Neutrophil (primary cell): ENCODE measurements around the gene TNNT3.

Experiments
- H3K27ac ChIP-seq: fragments of 200-600 bp; sonication (generic); 2 replicates; pipeline ENCODE4 v1.5.1; 2016; ENCODE audit warnings: mild to moderate bottlenecking, moderate library complexity
- H3K27me3 ChIP-seq: fragments of 200-600 bp; sonication (generic); 2 replicates; pipeline ENCODE4 v1.6.0; 2016; ENCODE audit warnings: mild to moderate bottlenecking
- H3K36me3 ChIP-seq: fragments of 200-600 bp; sonication (generic); 2 replicates; pipeline ENCODE4 v1.5.1; 2017
- H3K4me1 ChIP-seq, 2 experiments: fragments of 200-600 bp in 1 of 2; sonication (generic) in 1 of 2; 1 replicate in 1 of 2; 2 replicates in 1 of 2; pipeline versions ENCODE4 v1.5.1 to v1.6.1; 2013 to 2016; ENCODE audit warnings: low read depth in 1 of 2, low read length in 1 of 2, mild to moderate bottlenecking in 1 of 2, moderate library complexity in 1 of 2; ENCODE audit not compliant: control insufficient read depth in 1 of 2, insufficient read depth in 1 of 2
- H3K4me3 ChIP-seq, 2 experiments: fragments of 200-600 bp in 1 of 2; sonication (generic) in 1 of 2; 1 replicate in 1 of 2; 2 replicates in 1 of 2; pipeline ENCODE4 v1.5.1; 2013 to 2016; ENCODE audit warnings: low read depth in 1 of 2, low read length in 1 of 2, mild to moderate bottlenecking in 1 of 2, moderate library complexity in 1 of 2
- H3K9me3 ChIP-seq: fragments of 200-600 bp; sonication (generic); 2 replicates; pipeline ENCODE4 v1.5.1; 2016
- CTCF ChIP-seq: fragments of 200-600 bp; sonication (generic); IDR thresholded peaks from 2 replicates; pipeline ENCODE4 v1.5.1; 2016; ENCODE audit warnings: antibody characterized with exemption

Gene TNNT3

DNA sequence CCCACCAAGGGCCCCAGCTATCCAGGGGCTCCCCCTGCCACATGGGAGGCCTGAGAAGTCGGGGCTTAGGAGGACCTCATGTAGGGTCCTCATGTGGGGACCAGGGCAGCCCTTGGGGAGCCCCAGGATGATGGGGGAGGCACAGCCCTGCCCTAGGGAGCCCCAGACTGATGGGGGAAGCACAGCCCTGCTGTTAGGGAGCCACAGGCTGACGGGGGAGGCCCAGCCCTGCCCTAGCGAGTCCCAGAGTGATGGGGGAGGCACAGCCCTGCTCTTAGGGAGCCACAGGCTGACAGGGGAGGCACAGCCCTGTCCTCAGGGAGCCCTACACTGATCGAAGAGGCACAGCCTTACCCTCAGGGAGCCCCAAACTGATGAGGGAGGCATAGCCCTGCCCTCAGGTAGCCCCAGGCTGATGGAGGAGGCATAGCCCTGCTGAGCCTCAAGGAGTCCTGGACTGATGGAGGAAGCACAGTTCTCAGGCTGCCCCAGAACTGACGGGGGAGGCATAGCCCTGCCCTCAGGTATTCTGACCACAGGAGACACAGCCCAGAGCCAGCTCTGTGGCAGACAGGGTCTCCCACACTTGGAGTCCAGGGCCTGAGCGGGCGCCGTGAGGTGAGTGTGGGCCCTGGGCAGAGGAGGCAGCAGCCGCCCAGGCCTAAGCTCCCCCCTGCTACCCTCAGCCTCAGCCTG is 38.6 kb upstream of the TNNT3 start:
- H3K4me3 ChIP-seq, result no peak overlapping the region
- no peaks in the 10 kb centered on the region for H3K9me3 ChIP-seq
- no peaks in the 10 kb centered on the region for H3K27me3 ChIP-seq
- TF ChIP-seq CTCF, result no peak
- peaks cover 45 to 65% of the 10 kb centered on the region in 2 experiments for H3K4me1 ChIP-seq
- peak overlapping the region; percentile 64 for H3K27ac ChIP-seq
- peaks cover 98% of the 10 kb centered on the region for H3K36me3 ChIP-seq

DNA sequence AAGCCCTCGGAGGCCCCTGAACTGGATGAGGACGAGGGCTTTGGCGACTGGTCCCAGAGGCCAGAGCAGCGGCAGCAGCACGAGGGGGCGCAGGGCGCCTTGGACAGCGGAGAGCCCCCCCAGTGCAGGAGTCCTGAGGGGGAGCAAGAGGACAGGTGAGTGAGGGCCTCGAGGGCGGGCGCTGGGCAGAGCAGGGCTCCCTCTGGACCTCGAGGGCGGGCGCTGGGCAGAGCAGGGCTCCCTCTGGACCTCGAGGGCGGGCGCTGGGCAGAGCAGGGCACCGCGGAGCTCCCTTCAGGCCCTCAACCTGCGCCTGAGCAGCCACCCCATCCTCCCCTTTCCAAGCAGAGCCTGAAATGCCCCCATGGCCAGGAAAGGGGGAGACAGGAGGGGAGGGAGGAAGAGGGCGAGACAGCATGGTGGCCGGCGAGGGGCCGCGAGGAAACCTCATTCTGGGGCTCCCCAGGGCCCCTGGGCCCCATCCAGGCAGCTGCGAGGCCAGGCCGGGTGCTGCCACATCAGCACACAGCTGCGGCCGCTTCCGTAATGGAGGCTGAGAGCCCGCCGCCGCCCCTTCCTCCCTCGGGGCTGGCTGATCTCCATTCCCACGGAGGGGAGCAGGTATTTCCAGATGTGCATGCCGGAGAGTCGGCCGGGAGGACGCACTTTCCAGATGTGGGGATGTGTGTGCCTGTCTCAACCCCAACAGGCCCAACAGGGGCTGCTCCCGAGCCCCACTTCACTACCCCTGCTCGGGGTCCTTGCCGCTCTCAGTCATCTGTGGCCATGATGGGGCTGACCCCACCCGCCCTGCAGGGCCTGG is 37.9 kb upstream of the TNNT3 start:
- H3K27ac ChIP-seq, result peak overlapping the region; percentile 64
- H3K27me3 ChIP-seq, result peaks cover 7% of the 10 kb centered on the region
- TF ChIP-seq CTCF, result no peak
- H3K4me1 ChIP-seq, result peaks cover 39 to 60% of the 10 kb centered on the region in 2 experiments
- no peak overlapping the region for H3K4me3 ChIP-seq
- H3K9me3 ChIP-seq, result no peaks in the 10 kb centered on the region
- peaks cover 98% of the 10 kb centered on the region for H3K36me3 ChIP-seq

DNA sequence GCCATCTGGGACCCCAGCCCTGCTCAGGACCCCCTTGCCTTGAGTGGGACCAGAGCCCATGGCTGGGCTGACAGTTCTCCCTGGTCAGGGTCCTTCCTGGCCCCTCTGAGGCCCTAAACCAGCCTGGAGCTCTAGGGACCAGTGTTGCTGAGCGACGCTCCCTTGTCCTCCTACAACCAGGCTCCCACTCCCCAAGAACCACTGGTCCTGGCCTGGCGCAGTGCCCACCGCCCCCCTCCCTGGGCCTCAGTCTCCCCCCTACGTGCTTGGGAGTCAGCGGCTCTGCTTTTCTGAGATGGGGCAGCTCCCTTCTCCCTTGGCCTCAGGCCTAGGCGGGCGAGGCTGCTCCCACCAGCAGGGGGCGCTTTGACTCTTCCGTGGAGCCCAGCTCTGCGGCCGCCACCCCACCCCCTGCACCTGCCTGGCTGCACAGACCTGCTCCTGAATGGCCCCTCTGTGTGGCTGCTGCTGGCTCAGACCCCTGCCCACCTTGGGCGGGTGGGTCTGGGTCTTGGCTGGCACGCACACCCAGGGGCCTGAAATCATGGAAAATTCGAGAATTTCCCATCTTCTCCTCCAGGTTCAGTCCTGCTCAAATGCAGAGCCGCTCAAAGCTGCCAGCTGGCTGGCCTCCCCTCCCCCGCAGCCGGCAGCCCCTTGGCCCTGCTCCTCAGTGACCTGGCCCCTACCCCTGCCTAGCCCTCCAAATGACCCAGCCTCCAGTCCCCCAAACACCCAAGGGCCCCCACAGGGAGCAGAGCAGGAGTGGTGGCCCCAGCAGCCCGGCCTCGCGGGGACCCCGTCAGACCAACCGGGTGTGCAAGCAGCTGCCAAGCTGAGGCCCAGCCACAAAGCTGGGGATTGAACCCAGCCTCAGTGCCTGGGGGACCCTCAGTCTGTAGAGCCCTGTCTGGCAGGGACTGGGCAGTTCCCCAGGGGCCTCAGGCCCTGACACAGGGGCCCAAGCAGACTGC is 37.0 kb upstream of the TNNT3 start:
- Histone ChIP-seq H3K27ac (peak overlapping the region; percentile 64), H3K9me3 (no peaks in the 10 kb centered on the region), H3K4me3 (no peak overlapping the region), H3K4me1 (peaks cover 38 to 63% of the 10 kb centered on the region in 2 experiments), H3K27me3 (peaks cover 16% of the 10 kb centered on the region), H3K36me3 (peaks cover 100% of the 10 kb centered on the region)
- TF ChIP-seq CTCF, result peak; percentile 83

DNA sequence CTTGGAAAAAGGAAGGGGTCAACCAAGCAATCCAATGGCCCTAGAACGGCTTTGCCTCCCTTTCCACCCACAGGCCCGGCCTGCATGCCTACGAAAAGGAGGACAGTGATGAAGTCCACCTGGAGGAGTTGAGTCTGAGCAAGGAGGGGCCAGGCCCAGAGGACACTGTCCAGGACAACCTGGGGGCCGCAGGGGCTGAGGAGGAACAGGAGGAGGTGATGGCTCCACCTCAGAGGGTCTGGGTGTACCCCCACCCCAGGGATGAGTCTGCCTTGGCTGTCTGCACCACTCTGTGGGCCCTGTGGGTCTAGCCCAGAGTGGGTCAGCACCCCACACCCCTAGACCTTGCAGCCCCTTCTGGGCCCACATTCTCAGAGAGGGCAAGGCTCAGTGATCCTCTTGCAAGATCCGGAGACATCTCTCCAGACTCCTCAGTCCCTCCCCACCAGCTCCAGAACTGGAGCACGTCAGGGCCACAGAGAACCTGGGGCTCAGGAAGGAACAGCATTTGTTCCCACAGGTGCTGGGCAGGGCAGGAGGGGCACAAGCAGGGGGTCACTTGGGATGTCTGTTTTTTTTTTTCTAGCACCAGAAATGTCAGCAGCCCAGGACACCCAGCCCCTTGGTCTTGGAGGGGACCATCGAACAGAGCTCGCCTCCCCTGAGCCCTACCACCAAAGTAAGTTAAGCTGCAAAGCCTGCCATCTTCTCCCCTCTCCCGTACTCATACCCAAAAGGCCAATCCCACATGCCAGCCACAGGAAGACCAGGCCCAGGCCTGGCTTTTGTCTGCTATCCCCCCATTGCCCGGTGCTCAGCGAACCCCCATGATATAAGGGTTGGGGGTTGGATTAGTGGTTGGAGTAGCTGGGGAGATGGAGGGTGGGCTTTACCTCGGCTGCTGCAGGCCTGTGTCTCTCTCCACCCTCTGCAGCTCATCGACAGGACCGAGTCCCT is 35.9 kb upstream of the TNNT3 start:
- Histone ChIP-seq H3K4me1 (peaks cover 43 to 63% of the 10 kb centered on the region in 2 experiments), H3K27ac (peak overlapping the region; percentile 64), H3K9me3 (no peaks in the 10 kb centered on the region), H3K4me3 (no peak overlapping the region), H3K27me3 (peaks cover 27% of the 10 kb centered on the region), H3K36me3 (peaks cover 100% of the 10 kb centered on the region)
- no peak for TF ChIP-seq CTCF
